Measurements from ENCODE around the gene TRIM5. TPM values are rescaled to one million over a fixed set of nuclear protein-coding genes. Genes with fewer than 3 reads are reported as not detected.

Gene TRIM5
- total and polyA plus RNA-seq, 10 donors: 7.8 to 44.3 (median 32.4) TPM

DNA sequence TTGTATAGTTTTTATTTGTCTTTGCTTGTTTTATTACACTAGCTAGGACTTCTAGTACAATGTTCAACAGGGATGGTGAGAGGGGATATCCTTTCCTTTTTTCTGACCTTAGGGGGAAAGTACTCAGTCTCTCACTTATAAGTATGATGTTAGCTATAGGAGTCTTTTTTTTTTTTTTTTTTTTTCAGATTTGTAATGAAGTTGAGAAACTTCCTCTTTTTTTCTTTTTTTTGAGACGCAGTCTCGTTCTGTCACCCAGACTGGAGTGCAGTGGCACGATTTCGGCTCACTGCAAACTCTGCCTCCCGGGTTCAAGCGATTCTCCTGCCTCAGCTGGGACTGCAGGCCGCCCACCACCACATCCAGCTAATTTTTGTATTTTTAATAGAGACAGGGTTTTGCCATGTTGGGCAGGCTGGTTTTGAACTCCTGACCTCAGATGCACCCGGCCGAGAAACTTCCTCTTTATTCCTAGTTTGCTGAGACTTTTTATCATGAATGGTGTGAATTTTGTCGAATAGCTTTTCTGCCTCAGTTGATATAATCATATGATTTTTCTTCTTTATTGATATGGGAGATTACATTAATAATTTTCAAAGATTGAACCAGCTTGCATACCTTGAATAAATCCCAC, 15.7 kb upstream of the TRIM5 start:
- peak overlapping the region in 6 of 8 donors; percentile 16 to 79 (median 62) for H3K27ac ChIP-seq
- H3K27me3 ChIP-seq (replicated peaks in 1 of 7): no peaks in the 10 kb centered on the region
- peak overlapping the region in 2 of 8 donors; percentile 18 to 53 for H3K4me3 ChIP-seq
- TF ChIP-seq POLR2A (IDR thresholded peaks at IDR 0.05) (no peak), POLR2AphosphoS5 (IDR thresholded peaks at IDR 0.05) (no peak)
- TF ChIP-seq, protein P1, sequence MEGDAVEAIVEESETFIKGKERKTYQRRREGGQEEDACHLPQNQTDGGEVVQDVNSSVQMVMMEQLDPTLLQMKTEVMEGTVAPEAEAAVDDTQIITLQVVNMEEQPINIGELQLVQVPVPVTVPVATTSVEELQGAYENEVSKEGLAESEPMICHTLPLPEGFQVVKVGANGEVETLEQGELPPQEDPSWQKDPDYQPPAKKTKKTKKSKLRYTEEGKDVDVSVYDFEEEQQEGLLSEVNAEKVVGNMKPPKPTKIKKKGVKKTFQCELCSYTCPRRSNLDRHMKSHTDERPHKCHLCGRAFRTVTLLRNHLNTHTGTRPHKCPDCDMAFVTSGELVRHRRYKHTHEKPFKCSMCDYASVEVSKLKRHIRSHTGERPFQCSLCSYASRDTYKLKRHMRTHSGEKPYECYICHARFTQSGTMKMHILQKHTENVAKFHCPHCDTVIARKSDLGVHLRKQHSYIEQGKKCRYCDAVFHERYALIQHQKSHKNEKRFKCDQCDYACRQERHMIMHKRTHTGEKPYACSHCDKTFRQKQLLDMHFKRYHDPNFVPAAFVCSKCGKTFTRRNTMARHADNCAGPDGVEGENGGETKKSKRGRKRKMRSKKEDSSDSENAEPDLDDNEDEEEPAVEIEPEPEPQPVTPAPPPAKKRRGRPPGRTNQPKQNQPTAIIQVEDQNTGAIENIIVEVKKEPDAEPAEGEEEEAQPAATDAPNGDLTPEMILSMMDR (IDR thresholded peaks at IDR 0.05 in 8 of 11, conservative IDR thresholded peaks at IDR 0.05 in 3 of 11): no peak
- H3K9me3 ChIP-seq: no peaks in the 10 kb centered on the region
- WGBS, 5 donors: 29 to 58% (median 47%) methylated on average over 10 of the region's 10 CpGs
- peaks cover 20 to 97% (median 69%) of the 10 kb centered on the region in 6 donors for H3K36me3 ChIP-seq
- intact Hi-C loops (cut with DNase I; ENCODE audit: low total_unique reads): no loop called here
- peaks cover 15 to 92% (median 44%) of the 10 kb centered on the region in 6 donors for H3K4me1 ChIP-seq
- DNase-seq: peak; percentile 67

DNA sequence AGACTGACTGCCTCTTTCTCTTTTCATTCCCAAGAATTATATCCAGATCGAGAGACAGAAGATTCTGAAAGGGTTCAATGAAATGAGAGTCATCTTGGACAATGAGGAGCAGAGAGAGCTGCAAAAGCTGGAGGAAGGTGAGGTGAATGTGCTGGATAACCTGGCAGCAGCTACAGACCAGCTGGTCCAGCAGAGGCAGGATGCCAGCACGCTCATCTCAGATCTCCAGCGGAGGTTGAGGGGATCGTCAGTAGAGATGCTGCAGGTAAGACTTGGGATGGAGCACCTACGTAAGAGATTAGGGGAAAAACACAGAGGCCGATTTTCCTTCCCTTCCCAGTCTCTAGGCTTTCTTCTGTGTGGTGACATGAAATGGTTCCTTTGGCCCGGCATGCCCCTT, 13.4 kb upstream of the TRIM5 start:
- no peak overlapping the region for H3K27ac ChIP-seq
- intact Hi-C loops (cut with DNase I; ENCODE audit: low total_unique reads): loop anchor here (10.0 kb wide), 1 partner anchor 73 kb away; the partner anchor contains the start of gene TRIM34
- no peak overlapping the region for H3K4me3 ChIP-seq
- H3K4me1 ChIP-seq: peaks cover 20 to 92% (median 52%) of the 10 kb centered on the region in 6 donors
- no peak for DNase-seq
- H3K27me3 ChIP-seq (replicated peaks in 1 of 7): no peaks in the 10 kb centered on the region
- H3K9me3 ChIP-seq: no peaks in the 10 kb centered on the region
- WGBS, 5 donors: 94 to 96% (median 95%) methylated on average over 7 of the region's 7 CpGs
- no peak for TF ChIP-seq POLR2AphosphoS5 (IDR thresholded peaks at IDR 0.05)
- TF ChIP-seq, protein P1 (IDR thresholded peaks at IDR 0.05 in 8 of 11, conservative IDR thresholded peaks at IDR 0.05 in 3 of 11): no peak
- peaks cover 13 to 95% (median 52%) of the 10 kb centered on the region in 6 donors for H3K36me3 ChIP-seq

DNA sequence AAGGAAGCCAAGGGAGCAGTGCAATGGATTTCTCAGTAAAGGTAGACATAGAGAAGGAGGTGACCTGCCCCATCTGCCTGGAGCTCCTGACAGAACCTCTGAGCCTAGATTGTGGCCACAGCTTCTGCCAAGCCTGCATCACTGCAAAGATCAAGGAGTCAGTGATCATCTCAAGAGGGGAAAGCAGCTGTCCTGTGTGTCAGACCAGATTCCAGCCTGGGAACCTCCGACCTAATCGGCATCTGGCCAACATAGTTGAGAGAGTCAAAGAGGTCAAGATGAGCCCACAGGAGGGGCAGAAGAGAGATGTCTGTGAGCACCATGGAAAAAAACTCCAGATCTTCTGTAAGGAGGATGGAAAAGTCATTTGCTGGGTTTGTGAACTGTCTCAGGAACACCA, 11.3 kb upstream of the TRIM5 start:
- peaks cover 21 to 97% (median 61%) of the 10 kb centered on the region in 6 donors for H3K4me1 ChIP-seq
- H3K27me3 ChIP-seq (replicated peaks in 1 of 7): no peaks in the 10 kb centered on the region
- DNase-seq: no peak
- TF ChIP-seq POLR2AphosphoS5 (IDR thresholded peaks at IDR 0.05): peak in 1 of 3 donors; percentile 35
- TF ChIP-seq, protein P1 (IDR thresholded peaks at IDR 0.05 in 8 of 11, conservative IDR thresholded peaks at IDR 0.05 in 3 of 11): no peak
- H3K27ac ChIP-seq: peak overlapping the region in 2 of 8 donors; percentile 2 to 10
- WGBS, 5 donors: 65 to 96% (median 83%) methylated on average over 2 of the region's 2 CpGs
- H3K4me3 ChIP-seq: no peak overlapping the region
- intact Hi-C loops (cut with DNase I; ENCODE audit: low total_unique reads): loop anchor here (10.0 kb wide), 1 partner anchor 71 kb away; the partner anchor contains the start of gene TRIM34
- H3K36me3 ChIP-seq: peaks cover 13 to 83% (median 36%) of the 10 kb centered on the region in 6 donors
- no peaks in the 10 kb centered on the region for H3K9me3 ChIP-seq

DNA sequence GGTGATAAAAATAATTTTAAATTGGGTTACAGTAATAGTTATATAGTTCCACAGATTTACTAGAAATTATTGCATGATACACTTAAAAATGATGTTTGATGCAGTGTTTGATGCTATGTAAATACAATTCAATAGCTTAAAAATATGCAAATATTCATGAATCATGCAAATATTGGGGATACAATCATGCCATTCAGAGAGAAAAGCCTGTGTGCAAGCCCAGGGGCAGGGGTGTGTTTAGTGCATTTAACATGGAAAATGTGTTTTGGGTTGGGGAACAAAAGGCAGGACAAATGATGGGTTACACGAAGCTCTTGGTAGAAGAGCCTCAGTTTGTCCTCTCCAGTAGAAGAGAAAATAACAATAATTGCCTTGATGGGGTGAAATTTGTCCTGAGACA, 10.7 kb upstream of the TRIM5 start:
- no peaks in the 10 kb centered on the region for H3K27me3 ChIP-seq (replicated peaks in 1 of 7)
- no peak for DNase-seq
- no peak for TF ChIP-seq POLR2A (IDR thresholded peaks at IDR 0.05)
- TF ChIP-seq, protein P1 (IDR thresholded peaks at IDR 0.05 in 8 of 11, conservative IDR thresholded peaks at IDR 0.05 in 3 of 11): no peak
- TF ChIP-seq POLR2AphosphoS5 (IDR thresholded peaks at IDR 0.05): no peak
- peaks cover 16 to 90% (median 55%) of the 10 kb centered on the region in 6 donors for H3K4me1 ChIP-seq
- no peaks in the 10 kb centered on the region for H3K9me3 ChIP-seq
- peak overlapping the region in 2 of 8 donors; percentile 2 to 10 for H3K27ac ChIP-seq
- intact Hi-C loops (cut with DNase I; ENCODE audit: low total_unique reads): loop anchor here (10.0 kb wide), 1 partner anchor 71 kb away; the partner anchor contains the start of gene TRIM34
- 88 to 93% (median 90%) methylated on average over 1 of the region's 1 CpG for WGBS, 5 donors
- H3K36me3 ChIP-seq: peaks cover 13 to 77% (median 32%) of the 10 kb centered on the region in 6 donors
- H3K4me3 ChIP-seq: no peak overlapping the region

Measured in spleen (tissue), 11 donors.